AG10803 (cell line): ENCODE results near the gene ITPRID2.

Source experiments
- DNase-seq: peaks from one replicate; pipeline ENCODE4 v3.0.0; 2010; ENCODE audit warnings: low read depth
- H3K4me3 ChIP-seq: 2 replicates; pipeline ENCODE4 v1.5.1; 2011; ENCODE audit warnings: mild to moderate bottlenecking, low read length, control low read depth
- CTCF ChIP-seq: conservative IDR thresholded peaks from 2 replicates; pipeline ENCODE4 v1.5.1; 2011; ENCODE audit warnings: mild to moderate bottlenecking, low read length, control low read depth, inconsistent platforms

ITPRID2 gene

GRCh38 chr2:181937473-181937872, 45.9 kb downstream of the ITPRID2 start:
- DNase-seq: peak; percentile 44
- no peak overlapping the region for H3K4me3 ChIP-seq
- no peak for TF ChIP-seq CTCF

- no peak overlapping the region for H3K4me3 ChIP-seq
- no peak for TF ChIP-seq CTCF
- DNase-seq: peak; percentile 17
Measured at GRCh38 chr2:181943411-181944124, 52.0 kb downstream of the ITPRID2 start.

- TF ChIP-seq CTCF: no peak
- no peak overlapping the region for H3K4me3 ChIP-seq
- DNase-seq: no peak
Measured at GRCh38 chr2:181944164-181944913, 52.8 kb downstream of the ITPRID2 start.

GRCh38 chr2:181944914-181945291, 53.4 kb downstream of the ITPRID2 start:
- no peak overlapping the region for H3K4me3 ChIP-seq
- no peak for DNase-seq
- no peak for TF ChIP-seq CTCF

- no peak overlapping the region for H3K4me3 ChIP-seq
- peak; percentile 6 for DNase-seq
- no peak for TF ChIP-seq CTCF
Measured at GRCh38 chr2:181946444-181947127, 55.1 kb downstream of the ITPRID2 start.

GRCh38 chr2:181947273-181947672, 55.7 kb downstream of the ITPRID2 start:
- TF ChIP-seq CTCF: no peak
- no peak for DNase-seq
- H3K4me3 ChIP-seq: no peak overlapping the region
